Endothelial cell of umbilical vein (primary cell): ENCODE measurements around the gene NIN. TPM values are rescaled to one million over a fixed set of nuclear protein-coding genes. Genes with fewer than 3 reads are reported as not detected.

ENCODE experiments used
- BruUV-seq: library from RNA; stranded (reverse); fragments of 400-500 nt; replicated peaks from 2 replicates; lab custom pipeline; 2021; lab: Mats Ljungman, UMichigan
- CTCF ChIA-PET: fragments of 300-600, 350-600 bp; sonication (Branson Sonifier 250); formaldehyde crosslinking; loops from one replicate; lab custom pipeline; 2021; ENCODE audit warnings: antibody characterized with exemption, inconsistent platforms; lab: Charles Lee
- POLR2A ChIA-PET: fragments of 300-600, 350-600 bp; sonication (Branson Sonifier 250); formaldehyde crosslinking; loops from one replicate; lab custom pipeline; 2021; ENCODE audit warnings: antibody characterized with exemption, inconsistent platforms; lab: Charles Lee
- DNase-seq: peaks from one replicate; pipeline ENCODE4 v3.0.0-alpha.2; 2011; ENCODE audit warnings: low read depth, low spot score
- FAIRE-seq: peaks from 2 replicates; lab custom pipeline; 2011; peaks lifted over from hg19 to GRCh38; lab: Jason Lieb, UNC
- H2AFZ ChIP-seq: 2 replicates; pipeline ENCODE4 v1.6.0; 2012; ENCODE audit warnings: low read depth, low read length, control low read depth, inconsistent platforms
- H3K27ac ChIP-seq: 2 replicates; pipeline ENCODE4 v1.5.1; 2011; ENCODE audit warnings: low read depth, mild to moderate bottlenecking, control low read depth, low read length, moderate library complexity; ENCODE audit not compliant: insufficient read depth
- H3K27me3 ChIP-seq, 2 experiments: 2 replicates each; pipeline versions ENCODE4 v1.6.0 to v1.6.1; 2011; ENCODE audit warnings: low read length in 2 of 2, mixed read lengths in 1 of 2; ENCODE audit not compliant: control insufficient read depth in 2 of 2, insufficient read depth in 2 of 2
- H3K36me3 ChIP-seq, 2 experiments: 2 replicates in 1 of 2; 3 replicates in 1 of 2; pipeline ENCODE4 v1.5.1; 2011; ENCODE audit warnings: low read length in 2 of 2, mild to moderate bottlenecking in 1 of 2, moderate library complexity in 1 of 2; ENCODE audit not compliant: control insufficient read depth in 2 of 2, insufficient read depth in 2 of 2; ENCODE audit errors: extremely low read depth in 1 of 2
- H3K4me1 ChIP-seq: 3 replicates; pipeline ENCODE4 v1.5.1; 2011; ENCODE audit warnings: mild to moderate bottlenecking, low read length; ENCODE audit not compliant: control insufficient read depth, insufficient read depth; ENCODE audit errors: extremely low read depth
- H3K4me2 ChIP-seq: 2 replicates; pipeline ENCODE4 v1.6.1; 2011; ENCODE audit warnings: low read length, control low read depth, mixed read lengths; ENCODE audit not compliant: insufficient read depth
- H3K4me3 ChIP-seq, 3 experiments: fragments of 200-600 bp in 1 of 3; sonication (generic), shearing (Covaris generic) in 1 of 3; replicated peaks in 1 of 3; 2 replicates each; pipeline ENCODE4 v1.5.1; 2011 to 2016; ENCODE audit warnings: control low read depth in 3 of 3, low read length in 3 of 3, mild to moderate bottlenecking in 2 of 3, inconsistent platforms in 1 of 3, low read depth in 1 of 3, moderate library complexity in 1 of 3; ENCODE audit not compliant: insufficient read depth in 1 of 3
- H3K79me2 ChIP-seq: 2 replicates; pipeline ENCODE4 v1.6.0; 2012; ENCODE audit warnings: low read length, inconsistent platforms; ENCODE audit not compliant: control insufficient read depth, insufficient read depth
- H3K9ac ChIP-seq: replicated peaks from 2 replicates; pipeline ENCODE3; 2011; ENCODE audit warnings: low read length, control low read depth; ENCODE audit not compliant: insufficient read depth; ENCODE audit errors: extremely low read depth
- H3K9me1 ChIP-seq: replicated peaks from 3 replicates; pipeline ENCODE4 v1.6.0; 2011; ENCODE audit warnings: mild to moderate bottlenecking, low read length; ENCODE audit not compliant: control insufficient read depth, insufficient read depth; ENCODE audit errors: extremely low read depth
- H3K9me3 ChIP-seq: replicated peaks from 2 replicates; pipeline ENCODE4 v1.5.1; 2012; ENCODE audit warnings: low read length, inconsistent platforms; ENCODE audit not compliant: control insufficient read depth, insufficient read depth
- H4K20me1 ChIP-seq: replicated peaks from 2 replicates; pipeline ENCODE3; 2011; ENCODE audit warnings: mild to moderate bottlenecking, low read length; ENCODE audit not compliant: control insufficient read depth, insufficient read depth; ENCODE audit errors: extremely low read depth
- EZH2 ChIP-seq: IDR thresholded peaks from 2 replicates; pipeline ENCODE4 v1.6.1; 2012; ENCODE audit warnings: borderline replicate concordance, low read depth, mild to moderate bottlenecking, moderate library complexity, low read length, inconsistent platforms; ENCODE audit not compliant: severe bottlenecking
- FOS ChIP-seq: IDR thresholded peaks from 2 replicates; pipeline ENCODE4 v1.6.1; 2011; ENCODE audit warnings: mild to moderate bottlenecking, low read length, moderate library complexity, borderline replicate concordance; ENCODE audit not compliant: insufficient read depth
- GATA2 ChIP-seq: IDR thresholded peaks from 2 replicates; pipeline ENCODE4 v1.7.0; 2011; ENCODE audit warnings: low read depth, mild to moderate bottlenecking, moderate library complexity, mixed read lengths, low read length; ENCODE audit not compliant: insufficient read length, insufficient read depth
- JUN ChIP-seq: IDR thresholded peaks from 2 replicates; pipeline ENCODE4 v1.6.1; 2011; ENCODE audit warnings: borderline replicate concordance, low read depth; ENCODE audit not compliant: insufficient read length, insufficient read depth
- MYC ChIP-seq: IDR thresholded peaks from one replicate; pipeline ENCODE4 v1.6.1; 2011; ENCODE audit warnings: mild to moderate bottlenecking, low read depth, low read length
- POLR2A ChIP-seq: IDR thresholded peaks from 2 replicates; pipeline ENCODE4 v1.6.1; 2012; ENCODE audit warnings: low read depth, mild to moderate bottlenecking, control low read depth, low read length
- POLR2AphosphoS5 ChIP-seq: IDR thresholded peaks from 2 replicates; pipeline ENCODE4 v1.6.1; 2012; ENCODE audit warnings: low read depth, mild to moderate bottlenecking, control low read depth, low read length, moderate library complexity; ENCODE audit not compliant: insufficient read depth
- dilution Hi-C: fragments of 300-500 bp; cut with MboI; formaldehyde crosslinking; loops from one replicate; pipeline ENCODE4 v1.15.0; 2019; ENCODE audit warnings: low sequenced_read_pairs; ENCODE audit not compliant: extremely low pct_ligation_motif_present
- intact Hi-C: fragments of 100-400 bp; cut with micrococcal nuclease; formaldehyde crosslinking; loops from one replicate; pipeline ENCODE4 v1.10.0; 2022
- polyA plus RNA-seq, 4 experiments: library from polyadenylated mRNA; depleted of rRNA in 3 of 4; stranded (reverse) in 3 of 4; unstranded in 1 of 4; fragments of >200 nt; gene quantifications; 2 replicates each; pipeline versions ENCODE4 v1.2.1 to v1.2.3, GENCODE V29; 2011 to 2012; ENCODE audit warnings: missing spikeins in 1 of 4
- total RNA-seq: library from RNA; stranded (reverse); gene quantifications from 2 replicates; pipeline ENCODE4 v1.2.3, GENCODE V29; 2021
- TF ChIP-seq, protein P1 (sequence below), 2 donors: IDR thresholded peaks; 1 replicate in 1 of 2; 2 replicates in 1 of 2; pipeline ENCODE4 v1.5.1; 2011; ENCODE audit warnings: low read length in 2 of 2, mild to moderate bottlenecking in 2 of 2, moderate library complexity in 2 of 2, control low read depth in 1 of 2, inconsistent platforms in 1 of 2, low read depth in 1 of 2; ENCODE audit not compliant: insufficient read depth in 1 of 2; ENCODE audit errors: extremely low read depth in 1 of 2
- TF ChIP-seq, protein P2 (sequence below): IDR thresholded peaks from 2 replicates; pipeline ENCODE4 v1.6.1; 2011; ENCODE audit not compliant: insufficient read depth, insufficient read length

Gene NIN
- total and polyA plus RNA-seq, 2 donors (not counting 3 experiments of a cell fraction or from before 2014, with no cell fraction given) = 7.1 to 76.3 TPM

DNA sequence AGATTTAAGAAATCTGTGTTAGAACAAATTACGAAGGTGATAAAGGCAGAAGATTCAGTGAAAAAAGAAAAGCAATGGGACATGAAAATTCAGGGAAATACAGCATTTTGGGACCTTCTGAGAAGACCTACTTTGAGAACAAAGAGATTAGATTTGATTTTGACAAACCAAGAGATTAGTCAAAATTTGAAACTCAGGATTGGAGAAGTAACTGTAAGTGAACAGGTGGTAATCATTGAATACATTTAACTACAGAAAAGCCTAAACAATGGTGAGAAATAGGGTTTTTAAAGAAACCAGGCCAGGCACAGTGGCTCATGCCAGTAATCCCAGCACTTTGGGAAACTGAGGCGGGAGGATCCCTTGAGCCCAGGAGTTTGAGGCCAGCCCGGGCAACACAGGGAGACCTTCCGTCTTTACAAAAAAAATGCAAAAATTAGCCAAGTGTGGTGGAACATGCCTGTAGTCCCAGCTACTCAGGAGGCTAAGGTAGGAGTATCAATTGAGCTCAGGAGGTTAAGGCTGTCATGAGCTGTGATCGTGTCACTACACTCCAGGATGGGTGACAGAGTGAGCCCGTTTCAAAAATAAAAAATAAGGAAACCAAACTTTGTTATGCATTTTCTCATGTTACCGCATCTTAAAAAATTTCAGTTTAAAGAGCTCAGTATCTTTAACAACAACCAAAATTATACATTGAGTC, 154.0 kb downstream of the NIN start:
- intact Hi-C loops = loop anchor here (1.0 kb wide), 1 partner anchor 9 kb away; the partner anchor contains the start of gene SAV1
- Histone ChIP-seq H3K9ac (peak overlapping the region; percentile 36), H3K27me3 (no peaks in the 10 kb centered on the region), H3K4me2 (peak overlapping the region; percentile 75), H4K20me1 (no peaks in the 10 kb centered on the region), H2AFZ (peak overlapping the region; percentile 72), H3K4me1 (peaks cover 24% of the 10 kb centered on the region), H3K9me3 (no peaks in the 10 kb centered on the region), H3K4me3 (peak overlapping the region in 1 of 3 experiments; percentile 1), H3K79me2 (no peaks in the 10 kb centered on the region), H3K36me3 (no peaks in the 10 kb centered on the region), H3K9me1 (no peaks in the 10 kb centered on the region), H3K27ac (peak overlapping the region; percentile 69)
- TSS peak; percentile 87 for BruUV-seq
- POLR2A ChIA-PET = interaction anchor here (0.5 to 0.6 kb wide), 2 partner anchors 10 to 20 kb away, joined by 3 to 7 read pairs; no protein-coding TSS in a partner anchor
- DNase-seq = no peak
- dilution Hi-C loops = no loop called here
- TF ChIP-seq, protein P1, sequence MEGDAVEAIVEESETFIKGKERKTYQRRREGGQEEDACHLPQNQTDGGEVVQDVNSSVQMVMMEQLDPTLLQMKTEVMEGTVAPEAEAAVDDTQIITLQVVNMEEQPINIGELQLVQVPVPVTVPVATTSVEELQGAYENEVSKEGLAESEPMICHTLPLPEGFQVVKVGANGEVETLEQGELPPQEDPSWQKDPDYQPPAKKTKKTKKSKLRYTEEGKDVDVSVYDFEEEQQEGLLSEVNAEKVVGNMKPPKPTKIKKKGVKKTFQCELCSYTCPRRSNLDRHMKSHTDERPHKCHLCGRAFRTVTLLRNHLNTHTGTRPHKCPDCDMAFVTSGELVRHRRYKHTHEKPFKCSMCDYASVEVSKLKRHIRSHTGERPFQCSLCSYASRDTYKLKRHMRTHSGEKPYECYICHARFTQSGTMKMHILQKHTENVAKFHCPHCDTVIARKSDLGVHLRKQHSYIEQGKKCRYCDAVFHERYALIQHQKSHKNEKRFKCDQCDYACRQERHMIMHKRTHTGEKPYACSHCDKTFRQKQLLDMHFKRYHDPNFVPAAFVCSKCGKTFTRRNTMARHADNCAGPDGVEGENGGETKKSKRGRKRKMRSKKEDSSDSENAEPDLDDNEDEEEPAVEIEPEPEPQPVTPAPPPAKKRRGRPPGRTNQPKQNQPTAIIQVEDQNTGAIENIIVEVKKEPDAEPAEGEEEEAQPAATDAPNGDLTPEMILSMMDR (IDR thresholded peaks at IDR 0.05; ENCODE audit: extremely low read depth in 1 of 2, insufficient read depth in 1 of 2, low read depth in 1 of 2, low read length in 2 of 2) = no peak
- no peak for TF ChIP-seq EZH2
- TF ChIP-seq, protein P2, sequence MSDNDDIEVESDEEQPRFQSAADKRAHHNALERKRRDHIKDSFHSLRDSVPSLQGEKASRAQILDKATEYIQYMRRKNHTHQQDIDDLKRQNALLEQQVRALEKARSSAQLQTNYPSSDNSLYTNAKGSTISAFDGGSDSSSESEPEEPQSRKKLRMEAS = no peak
- no peak for TF ChIP-seq GATA2
- TF ChIP-seq POLR2AphosphoS5 = no peak
- no peak for TF ChIP-seq JUN
- TF ChIP-seq FOS = no peak
- no peak for TF ChIP-seq POLR2A
- TF ChIP-seq MYC = no peak
- CTCF ChIA-PET = interaction anchor here (0.7 to 2.2 kb wide), 6 partner anchors 9 to 80 kb away, joined by 3 to 15 read pairs (median 4); partner anchors contain the start of gene SAV1
- FAIRE-seq = peak; percentile 21
